K562 (cell line): ENCODE measurements around the gene TMEM131.

Experiments used
- HES1 ChIP-seq: fragments of 450-650 bp; IDR thresholded peaks from 2 replicates; pipeline ENCODE4 v1.6.1; 2016; ENCODE audit warnings: low read depth, mild to moderate bottlenecking, moderate library complexity
- JUND ChIP-seq, 2 experiments: IDR thresholded peaks; 2 replicates in 1 of 2; 3 replicates in 1 of 2; pipeline ENCODE4 v1.6.1; 2011; ENCODE audit warnings: borderline replicate concordance in 2 of 2, low read depth in 2 of 2, low read length in 2 of 2, improper control_type of control experiment in 1 of 2, missing biosample characterization in 1 of 2, missing genetic modification characterization in 1 of 2, missing genetic modification reagents in 1 of 2
- KDM5B ChIP-seq: fragments of 200-600 bp; sonication (generic); IDR thresholded peaks from 2 replicates; pipeline ENCODE4 v1.6.1; 2012; ENCODE audit warnings: low read depth, mild to moderate bottlenecking, moderate library complexity, low read length, control low read depth, inconsistent platforms; ENCODE audit not compliant: insufficient replicate concordance
- NCOR1 ChIP-seq: fragments of 450-650 bp; IDR thresholded peaks from 2 replicates; pipeline ENCODE4 v1.6.1; 2016; ENCODE audit warnings: mild to moderate bottlenecking, moderate library complexity
- POLR2A ChIP-seq: fragments of 450-650 bp; conservative IDR thresholded peaks from 2 replicates; pipeline ENCODE4 v1.6.1; 2016
- RB1 ChIP-seq: fragments of 450-650 bp; IDR thresholded peaks from 2 replicates; pipeline ENCODE4 v1.6.1; 2017; ENCODE audit warnings: low read depth, mild to moderate bottlenecking
- RCOR1 ChIP-seq, 2 experiments: IDR thresholded peaks; 2 replicates each; pipeline ENCODE4 v1.6.1; 2012; ENCODE audit warnings: low read depth in 2 of 2, low read length in 2 of 2, borderline replicate concordance in 1 of 2, improper control_type of control experiment in 1 of 2
- TEAD2 ChIP-seq: fragments of 450-650 bp; IDR thresholded peaks from 2 replicates; pipeline ENCODE4 v1.6.1; 2016; ENCODE audit warnings: missing genetic modification characterization, control low read depth, missing compliant biosample characterization
- ZNF324 ChIP-seq: fragments of 250-450 bp; sonication (Bioruptor Pico); IDR thresholded peaks from 2 replicates; pipeline ENCODE4 v1.4.0; 2020; ENCODE audit warnings: mild to moderate bottlenecking
- ZNF41 ChIP-seq: fragments of 250-450 bp; sonication (Bioruptor Pico); conservative IDR thresholded peaks from 2 replicates; pipeline ENCODE4 v1.4.0; 2020; ENCODE audit warnings: mild to moderate bottlenecking
- TF ChIP-seq, protein P1 (sequence below): IDR thresholded peaks from 3 replicates; pipeline ENCODE4 v1.6.1; 2011; ENCODE audit warnings: borderline replicate concordance, mild to moderate bottlenecking; ENCODE audit not compliant: insufficient read length, insufficient read depth
- TF ChIP-seq, protein P2 (sequence below): IDR thresholded peaks from 2 replicates; pipeline ENCODE4 v1.6.1; 2014; ENCODE audit warnings: antibody characterized with exemption

- TF ChIP-seq, protein P1, sequence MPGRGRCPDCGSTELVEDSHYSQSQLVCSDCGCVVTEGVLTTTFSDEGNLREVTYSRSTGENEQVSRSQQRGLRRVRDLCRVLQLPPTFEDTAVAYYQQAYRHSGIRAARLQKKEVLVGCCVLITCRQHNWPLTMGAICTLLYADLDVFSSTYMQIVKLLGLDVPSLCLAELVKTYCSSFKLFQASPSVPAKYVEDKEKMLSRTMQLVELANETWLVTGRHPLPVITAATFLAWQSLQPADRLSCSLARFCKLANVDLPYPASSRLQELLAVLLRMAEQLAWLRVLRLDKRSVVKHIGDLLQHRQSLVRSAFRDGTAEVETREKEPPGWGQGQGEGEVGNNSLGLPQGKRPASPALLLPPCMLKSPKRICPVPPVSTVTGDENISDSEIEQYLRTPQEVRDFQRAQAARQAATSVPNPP, result no peak
- TF ChIP-seq, protein P2, sequence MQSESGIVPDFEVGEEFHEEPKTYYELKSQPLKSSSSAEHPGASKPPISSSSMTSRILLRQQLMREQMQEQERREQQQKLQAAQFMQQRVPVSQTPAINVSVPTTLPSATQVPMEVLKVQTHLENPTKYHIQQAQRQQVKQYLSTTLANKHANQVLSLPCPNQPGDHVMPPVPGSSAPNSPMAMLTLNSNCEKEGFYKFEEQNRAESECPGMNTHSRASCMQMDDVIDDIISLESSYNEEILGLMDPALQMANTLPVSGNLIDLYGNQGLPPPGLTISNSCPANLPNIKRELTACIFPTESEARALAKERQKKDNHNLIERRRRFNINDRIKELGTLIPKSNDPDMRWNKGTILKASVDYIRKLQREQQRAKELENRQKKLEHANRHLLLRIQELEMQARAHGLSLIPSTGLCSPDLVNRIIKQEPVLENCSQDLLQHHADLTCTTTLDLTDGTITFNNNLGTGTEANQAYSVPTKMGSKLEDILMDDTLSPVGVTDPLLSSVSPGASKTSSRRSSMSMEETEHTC, result no peak
- TF ChIP-seq NCOR1 (no peak), POLR2A (no peak), JUND (IDR thresholded peaks at IDR 0.05; ENCODE audit: borderline replicate concordance, low read depth, low read length) (no peak), JUND (tag; IDR thresholded peaks at IDR 0.05; ENCODE audit: borderline replicate concordance, low read depth, low read length) (no peak), KDM5B (no peak), ZNF324 (CRISPR knock-in tag) (no peak), RB1 (no peak), RCOR1 (IDR thresholded peaks at IDR 0.05; ENCODE audit: borderline replicate concordance in 1 of 2, low read depth in 2 of 2, low read length in 2 of 2) (no peak), ZNF41 (CRISPR knock-in tag) (no peak), TEAD2 (tag) (no peak), HES1 (no peak)
Measured at GRCh38 chr2:97889156-97889555, 106.6 kb downstream of the TMEM131 start.
